ENCODE data around the gene SUPT6H.
A peak's percentile ranks its signal among the peaks of the same experiment; 100 is the strongest.

Gene SUPT6H

GRCh38 chr17:28740406-28741357, 78.7 kb downstream of the SUPT6H start:
- no peak for DNase-seq

- no peak for DNase-seq
These were observed 79.6 kb downstream of the SUPT6H start for GRCh38 chr17:28741358-28742349.

GRCh38 chr17:28743243-28744103, 81.5 kb downstream of the SUPT6H start, which contains the start of gene TRAF4:
TRAF4 (plus strand) TSS chr17:28744011; CDS start chr17:28744113, 102 bp downstream.
- peak; percentile 80 for DNase-seq

GRCh38 chr17:28744104-28744971, 82.3 kb downstream of the SUPT6H start:
- peak; percentile 25 for DNase-seq

- peak; percentile 48 for DNase-seq
These were observed 83.2 kb downstream of the SUPT6H start for GRCh38 chr17:28744972-28745785.

- DNase-seq, result no peak
These were observed 83.9 kb downstream of the SUPT6H start for GRCh38 chr17:28745786-28746411.

GRCh38 chr17:28746611-28747050, 84.6 kb downstream of the SUPT6H start:
- peak; percentile 69 for DNase-seq

GRCh38 chr17:28747051-28747691, 85.2 kb downstream of the SUPT6H start:
- DNase-seq, result peak; percentile 59

GRCh38 chr17:28747801-28748750, 86.1 kb downstream of the SUPT6H start:
- no peak for DNase-seq

- DNase-seq, result no peak
These were observed 87.0 kb downstream of the SUPT6H start for GRCh38 chr17:28748852-28749515.

GRCh38 chr17:28749516-28750177, 87.6 kb downstream of the SUPT6H start:
- no peak for DNase-seq

- DNase-seq, result peak; percentile 81
These were observed 88.4 kb downstream of the SUPT6H start for GRCh38 chr17:28750178-28751047.

GRCh38 chr17:28751600-28752366, 89.8 kb downstream of the SUPT6H start:
- DNase-seq, result no peak

All from NCI-H1092 treated with DMSO at 0.1 percent for 48 hours (cell line).